HL-60 (cell line): Measurements from ENCODE around the gene PROM2.

Source experiments
- POLR2AphosphoS5 ChIP-seq: IDR thresholded peaks from 2 replicates; pipeline ENCODE4 v1.6.1; 2012; ENCODE audit warnings: low read depth
- REST ChIP-seq: IDR thresholded peaks from 2 replicates; pipeline ENCODE4 v1.6.1; 2012; ENCODE audit warnings: low read depth; ENCODE audit not compliant: insufficient replicate concordance
- TF ChIP-seq, protein P1 (sequence below): IDR thresholded peaks from one replicate; pipeline ENCODE4 v1.5.1; 2011; ENCODE audit warnings: low read length, control low read depth, inconsistent platforms; ENCODE audit not compliant: insufficient read depth

GRCh38 chr2:95320344-95320712 lies 46.1 kb downstream of the PROM2 start:
- TF ChIP-seq, protein P1, sequence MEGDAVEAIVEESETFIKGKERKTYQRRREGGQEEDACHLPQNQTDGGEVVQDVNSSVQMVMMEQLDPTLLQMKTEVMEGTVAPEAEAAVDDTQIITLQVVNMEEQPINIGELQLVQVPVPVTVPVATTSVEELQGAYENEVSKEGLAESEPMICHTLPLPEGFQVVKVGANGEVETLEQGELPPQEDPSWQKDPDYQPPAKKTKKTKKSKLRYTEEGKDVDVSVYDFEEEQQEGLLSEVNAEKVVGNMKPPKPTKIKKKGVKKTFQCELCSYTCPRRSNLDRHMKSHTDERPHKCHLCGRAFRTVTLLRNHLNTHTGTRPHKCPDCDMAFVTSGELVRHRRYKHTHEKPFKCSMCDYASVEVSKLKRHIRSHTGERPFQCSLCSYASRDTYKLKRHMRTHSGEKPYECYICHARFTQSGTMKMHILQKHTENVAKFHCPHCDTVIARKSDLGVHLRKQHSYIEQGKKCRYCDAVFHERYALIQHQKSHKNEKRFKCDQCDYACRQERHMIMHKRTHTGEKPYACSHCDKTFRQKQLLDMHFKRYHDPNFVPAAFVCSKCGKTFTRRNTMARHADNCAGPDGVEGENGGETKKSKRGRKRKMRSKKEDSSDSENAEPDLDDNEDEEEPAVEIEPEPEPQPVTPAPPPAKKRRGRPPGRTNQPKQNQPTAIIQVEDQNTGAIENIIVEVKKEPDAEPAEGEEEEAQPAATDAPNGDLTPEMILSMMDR, result no peak
- TF ChIP-seq POLR2AphosphoS5 (no peak), REST (no peak)
